ENCODE results near the gene IMMP2L.
"Not testable (repeated sequence)": the region's sequence is repeated elsewhere in the genome, so short reads cannot be mapped to it uniquely, and the experiment has no call there.

IMMP2L gene

GRCh38 chr7:111505422-111505821 lies 56.9 kb downstream of the IMMP2L start:
- DNase-seq, result not testable (repeated sequence)

GRCh38 chr7:111501799-111502198 lies 60.5 kb downstream of the IMMP2L start:
- not testable (repeated sequence) for DNase-seq

- no peak for DNase-seq
Observed at GRCh38 chr7:111499027-111499426, 63.3 kb downstream of the IMMP2L start.

- no peak for DNase-seq
Observed at GRCh38 chr7:111498391-111499007, 63.8 kb downstream of the IMMP2L start.

- DNase-seq, result no peak
Observed at GRCh38 chr7:111495173-111495810, 67.0 kb downstream of the IMMP2L start.

GRCh38 chr7:111492234-111492633 lies 70.1 kb downstream of the IMMP2L start:
- no peak for DNase-seq

- DNase-seq, result no peak
Observed at GRCh38 chr7:111486472-111487142, 75.7 kb downstream of the IMMP2L start.

GRCh38 chr7:111485701-111486380 lies 76.5 kb downstream of the IMMP2L start:
- no peak for DNase-seq

GRCh38 chr7:111483078-111483477 lies 79.2 kb downstream of the IMMP2L start:
- no peak for DNase-seq

- no peak for DNase-seq
Observed at GRCh38 chr7:111477462-111478225, 84.6 kb downstream of the IMMP2L start.

- no peak for DNase-seq
Observed at GRCh38 chr7:111476586-111477293, 85.6 kb downstream of the IMMP2L start.

GRCh38 chr7:111475959-111476358 lies 86.3 kb downstream of the IMMP2L start:
- no peak for DNase-seq

- no peak for DNase-seq
Observed at GRCh38 chr7:111475419-111475748, 86.9 kb downstream of the IMMP2L start.

GRCh38 chr7:111474723-111475418 lies 87.4 kb downstream of the IMMP2L start:
- DNase-seq, result no peak

- DNase-seq, result no peak
Observed at GRCh38 chr7:111473449-111474198, 88.7 kb downstream of the IMMP2L start.

- no peak for DNase-seq
Observed at GRCh38 chr7:111470998-111471397, 91.3 kb downstream of the IMMP2L start.

- not testable (repeated sequence) for DNase-seq
Observed at GRCh38 chr7:111469894-111470293, 92.4 kb downstream of the IMMP2L start.

GRCh38 chr7:111465774-111466173 lies 96.5 kb downstream of the IMMP2L start:
- DNase-seq, result not testable (repeated sequence)

GRCh38 chr7:111460695-111461094 lies 101.6 kb downstream of the IMMP2L start:
- DNase-seq, result no peak

- DNase-seq, result no peak
Observed at GRCh38 chr7:111459757-111460280, 102.5 kb downstream of the IMMP2L start.

Measured in activated gamma-delta T cell (primary cell).